SKM-1 treated with dmso at 0.1 percent for 144 hours (cell line): ENCODE results near the gene PCDH15.
"Not testable (repeated sequence)": the region's sequence is repeated elsewhere in the genome, so short reads cannot be mapped to it uniquely, and the experiment has no call there.

Experiments
- DNase-seq: peaks from one replicate; lab custom pipeline; 2025; ENCODE audit not compliant: unreplicated experiment; lab: John Stamatoyannopoulos, UW

Gene PCDH15

GRCh38 chr10:54402576-54402975, 398.5 kb downstream of the PCDH15 start:
- no peak for DNase-seq

- no peak for DNase-seq
Measured at GRCh38 chr10:54396031-54396430, 405.0 kb downstream of the PCDH15 start.

DNA sequence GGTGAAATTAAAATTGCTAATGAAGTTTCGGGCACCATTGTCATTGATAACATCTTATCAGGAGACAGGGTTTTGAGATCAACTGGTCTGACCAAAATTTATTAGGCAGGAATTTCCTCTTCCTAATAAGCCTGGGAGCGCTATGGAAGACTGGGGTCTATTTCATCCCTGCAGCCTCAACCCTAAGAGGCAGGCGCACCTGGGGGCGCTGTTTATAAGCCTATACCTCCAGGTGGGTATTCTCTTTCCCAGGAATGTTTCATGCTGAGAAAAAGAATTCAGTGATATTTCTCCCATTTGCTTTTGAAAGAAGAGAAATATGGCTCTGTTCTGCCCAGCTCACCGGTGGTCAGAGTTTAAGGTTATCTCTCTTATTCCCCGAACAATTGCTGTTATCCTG, 406.4 kb downstream of the PCDH15 start:
- not testable (repeated sequence) for DNase-seq

DNA sequence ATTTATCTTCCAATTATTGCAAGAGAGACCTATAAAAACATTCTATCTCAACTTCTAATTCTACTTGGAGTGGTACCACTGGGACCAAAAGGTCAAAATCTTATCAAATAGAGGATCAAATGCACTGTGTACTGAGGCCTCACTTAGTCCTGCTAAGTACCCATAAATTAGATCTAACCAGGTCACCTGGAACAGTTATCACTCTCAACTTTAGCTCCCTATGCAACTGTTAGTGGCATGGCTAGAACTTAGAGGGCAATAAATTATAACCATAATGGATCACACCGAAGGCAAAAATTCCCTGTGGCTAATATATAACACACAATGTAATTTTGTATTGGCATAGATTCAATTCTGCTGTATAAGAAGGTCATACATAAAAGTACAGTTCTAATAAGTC, 428.9 kb downstream of the PCDH15 start:
- DNase-seq = no peak

- no peak for DNase-seq
Measured at GRCh38 chr10:54368984-54369383, 432.0 kb downstream of the PCDH15 start.

DNA sequence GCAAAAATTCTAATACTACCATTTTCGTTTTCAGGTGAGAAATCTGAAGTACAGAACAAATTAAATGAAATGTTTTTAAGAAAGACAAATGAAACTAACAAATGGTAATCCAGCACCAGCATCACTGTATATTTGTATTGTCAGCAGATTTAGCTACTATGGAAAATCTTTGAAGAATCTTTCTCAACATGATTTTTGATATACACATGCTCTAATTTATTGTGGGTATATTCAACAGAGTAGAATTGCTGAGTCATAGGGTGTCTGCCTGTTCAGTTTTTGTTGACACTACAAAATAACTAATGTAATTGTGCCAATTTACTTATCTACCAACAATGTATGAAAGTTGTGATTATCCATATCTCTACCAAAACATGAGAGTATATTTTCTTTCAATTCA, 437.6 kb downstream of the PCDH15 start:
- no peak for DNase-seq

- DNase-seq = no peak
Measured at GRCh38 chr10:54342058-54342457, 459.0 kb downstream of the PCDH15 start.

GRCh38 chr10:54335296-54335695, 465.7 kb downstream of the PCDH15 start:
- DNase-seq = no peak

GRCh38 chr10:54319341-54319740, 481.7 kb downstream of the PCDH15 start:
- no peak for DNase-seq

GRCh38 chr10:54318470-54318869, 482.6 kb downstream of the PCDH15 start:
- no peak for DNase-seq

DNA sequence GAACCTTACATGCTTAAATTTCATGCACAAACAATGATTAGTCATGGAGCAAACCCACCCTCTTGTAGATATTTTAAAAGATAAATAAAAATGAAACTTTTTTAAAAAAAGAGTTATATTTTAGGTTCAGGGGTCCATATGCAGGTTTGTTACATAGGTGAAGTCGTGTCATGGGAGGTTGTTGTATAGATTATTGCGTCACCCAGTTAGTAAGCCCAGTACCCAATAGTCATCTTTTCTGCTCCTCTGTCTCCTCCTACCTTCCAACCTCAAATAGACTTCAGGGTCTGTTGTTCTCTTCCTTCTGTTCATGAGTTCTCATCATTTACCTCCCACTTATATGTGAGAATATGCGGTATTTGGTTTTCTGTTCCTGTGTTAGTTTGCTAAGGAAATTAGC, 486.6 kb downstream of the PCDH15 start:
- no peak for DNase-seq

DNA sequence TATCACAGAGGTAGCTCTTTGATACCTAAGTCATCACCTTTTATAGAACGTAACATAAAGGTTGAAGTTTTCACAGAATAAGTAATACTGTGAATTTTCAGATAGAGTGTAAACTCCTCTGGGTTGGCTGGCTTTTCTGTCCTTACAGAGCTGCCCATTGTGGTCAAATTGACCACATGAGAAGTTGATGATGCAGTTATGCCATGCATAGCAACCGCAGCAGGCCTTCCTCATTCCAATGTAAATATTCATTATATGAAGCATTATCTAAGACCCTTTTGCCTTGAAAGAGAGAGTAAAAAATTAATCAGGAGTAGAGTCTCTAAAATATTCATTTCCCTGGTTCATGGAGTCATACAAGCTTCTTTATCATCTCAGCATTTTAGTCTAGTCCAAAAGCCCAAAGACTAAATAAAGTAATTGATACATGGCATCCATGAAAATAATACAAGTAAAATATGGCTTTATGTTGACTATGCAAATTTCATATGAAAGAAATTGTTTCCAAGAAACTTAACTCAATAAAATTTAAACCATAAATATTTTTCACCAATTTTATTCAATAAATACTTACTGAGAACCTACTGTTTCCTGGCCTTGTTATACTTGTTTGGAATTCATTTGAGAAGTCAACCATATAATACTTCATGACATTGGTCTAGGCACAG, 516.4 kb downstream of the PCDH15 start:
- DNase-seq = no peak

DNA sequence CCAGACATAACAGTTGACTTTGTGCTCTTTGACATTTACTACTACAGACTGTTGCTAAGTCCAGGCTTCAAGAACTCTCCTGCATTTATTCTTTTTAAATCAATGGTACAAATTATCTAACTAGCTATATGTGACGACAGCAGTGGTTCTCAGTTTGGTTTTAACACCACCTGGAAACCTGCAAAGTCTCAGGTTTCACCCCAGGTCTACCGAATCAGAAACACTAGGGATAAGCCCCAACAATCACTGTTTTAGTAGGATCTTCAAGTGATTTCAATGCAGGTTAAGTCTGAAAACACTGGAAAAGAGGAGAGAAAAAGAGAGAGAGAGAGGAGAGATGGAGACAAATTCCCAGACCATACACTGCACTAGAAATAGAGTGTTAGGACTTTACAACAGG, 519.0 kb downstream of the PCDH15 start:
- DNase-seq = no peak

- no peak for DNase-seq
Measured at GRCh38 chr10:54266395-54266794, 534.6 kb downstream of the PCDH15 start.

DNA sequence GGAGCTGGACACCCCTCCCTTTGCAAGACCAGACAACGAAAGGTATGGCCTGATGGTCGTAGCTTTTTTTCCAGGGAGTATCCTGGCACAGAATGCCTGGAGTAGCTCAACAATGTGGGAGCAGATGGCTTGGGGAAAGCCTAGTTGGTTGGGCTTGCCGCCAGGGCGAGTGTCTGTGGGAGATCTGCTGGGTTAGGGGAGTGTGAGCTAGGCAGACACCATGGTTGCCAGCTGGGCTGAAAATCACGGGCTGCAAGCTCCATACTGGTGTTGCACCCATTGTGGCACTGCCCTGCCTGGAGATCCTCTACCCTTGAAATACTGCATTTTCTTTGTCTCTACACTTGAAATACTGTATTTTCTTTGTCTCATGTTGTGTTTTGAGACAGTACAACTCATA, 538.3 kb downstream of the PCDH15 start:
- DNase-seq = no peak

DNA sequence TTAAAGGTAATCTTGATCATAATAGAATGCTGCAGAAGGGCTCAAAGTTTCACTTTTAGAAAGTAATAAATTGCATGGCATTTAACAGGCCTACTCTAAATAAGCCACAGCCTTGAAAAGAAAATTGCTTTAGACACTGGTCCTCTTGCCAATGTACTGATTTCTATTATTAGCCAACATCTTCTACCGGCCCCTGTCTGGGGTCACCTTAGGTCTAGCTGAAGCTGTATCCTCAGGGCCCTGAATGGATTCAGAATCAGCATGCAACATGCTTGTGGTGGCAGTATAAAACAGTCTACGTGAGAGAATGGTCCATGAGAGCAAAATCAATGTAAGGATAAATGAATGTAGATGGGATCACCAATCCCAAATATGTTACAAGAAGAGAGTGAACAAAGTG, 541.9 kb downstream of the PCDH15 start:
- DNase-seq = no peak

DNA sequence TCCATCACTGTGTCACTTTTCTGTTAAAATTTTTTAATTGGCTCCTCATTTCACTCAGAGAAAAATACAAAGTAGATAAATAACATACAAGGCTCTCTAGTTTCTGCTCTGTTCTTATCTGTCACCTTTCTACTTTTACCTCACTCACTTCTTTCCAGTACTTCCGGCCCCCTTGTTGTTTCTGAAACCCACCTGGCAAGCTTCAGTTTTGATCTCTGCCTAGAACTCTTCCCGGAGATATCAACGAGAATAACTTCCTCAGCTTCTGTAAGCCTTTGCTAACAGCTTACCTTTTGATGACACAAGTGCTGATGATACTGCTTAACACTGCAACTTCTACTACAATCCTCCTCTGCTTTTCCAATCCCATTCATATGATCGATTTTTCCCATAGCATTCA, 566.2 kb downstream of the PCDH15 start:
- DNase-seq = no peak

DNA sequence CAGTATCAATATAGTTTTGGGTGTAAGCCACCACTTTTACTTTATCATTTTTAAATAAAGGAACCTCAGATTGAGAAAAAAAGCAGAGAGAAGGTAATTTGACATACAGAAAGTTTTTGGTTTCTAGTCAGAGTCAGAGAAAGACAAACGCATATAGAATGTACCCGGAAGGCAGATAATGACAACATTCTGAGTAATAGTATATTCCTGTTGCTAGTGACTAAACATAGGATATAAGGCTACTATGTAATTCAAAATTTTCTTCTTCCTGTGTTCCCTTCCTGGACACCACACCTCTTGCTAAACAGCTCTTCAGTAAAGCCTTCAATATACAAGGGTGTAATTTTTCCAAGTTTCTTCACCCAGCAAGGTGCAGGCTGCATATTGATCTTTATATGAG, 597.6 kb downstream of the PCDH15 start:
- no peak for DNase-seq

- no peak for DNase-seq
Measured at GRCh38 chr10:54198051-54198450, 603.0 kb downstream of the PCDH15 start.

DNA sequence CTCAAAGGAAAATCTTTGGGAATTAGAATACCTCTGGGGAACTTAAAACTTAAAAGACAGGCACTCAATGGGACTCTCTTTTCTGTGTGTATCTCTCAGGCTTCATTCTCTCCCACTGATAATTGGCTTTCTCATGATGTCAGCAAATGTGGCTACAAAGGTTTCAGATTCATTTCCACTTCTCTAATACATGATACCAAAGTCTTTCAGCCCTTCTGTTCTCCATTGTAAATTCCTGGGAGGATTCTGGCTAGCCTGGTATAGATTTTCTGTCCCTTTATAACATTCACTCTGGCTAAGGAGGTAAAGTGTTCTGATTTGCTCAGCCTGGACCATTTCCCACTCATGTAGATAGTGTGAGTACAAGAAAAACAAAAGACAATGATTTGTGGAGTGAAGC, 606.2 kb downstream of the PCDH15 start:
- DNase-seq = no peak

DNA sequence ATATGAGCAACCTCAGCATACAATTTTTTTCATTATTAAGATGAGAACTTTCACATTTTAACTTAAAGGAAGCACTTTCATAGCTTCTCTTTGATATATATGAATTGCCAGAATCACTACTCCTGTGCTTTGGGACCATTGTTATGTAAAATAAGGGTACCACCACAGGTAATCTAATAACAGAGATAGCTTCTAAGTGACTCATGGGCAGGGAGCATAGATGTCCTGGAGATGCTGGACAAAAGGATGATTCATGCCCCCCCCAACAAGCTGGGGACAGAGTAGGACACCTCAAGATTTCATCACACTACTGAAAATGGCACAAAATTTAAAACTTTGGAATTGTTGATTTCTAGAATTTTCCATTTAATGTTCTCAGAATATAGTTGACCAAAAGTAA, 641.1 kb downstream of the PCDH15 start:
- no peak for DNase-seq

GRCh38 chr10:54148508-54148907, 652.5 kb downstream of the PCDH15 start:
- no peak for DNase-seq

- DNase-seq = no peak
Measured at GRCh38 chr10:54139819-54140428, 661.1 kb downstream of the PCDH15 start.
